Measurements from ENCODE around the gene DEFB124.
"Not testable (repeated sequence)": the region's sequence is repeated elsewhere in the genome, so short reads cannot be mapped to it uniquely, and the experiment has no call there.

Gene DEFB124

DNA sequence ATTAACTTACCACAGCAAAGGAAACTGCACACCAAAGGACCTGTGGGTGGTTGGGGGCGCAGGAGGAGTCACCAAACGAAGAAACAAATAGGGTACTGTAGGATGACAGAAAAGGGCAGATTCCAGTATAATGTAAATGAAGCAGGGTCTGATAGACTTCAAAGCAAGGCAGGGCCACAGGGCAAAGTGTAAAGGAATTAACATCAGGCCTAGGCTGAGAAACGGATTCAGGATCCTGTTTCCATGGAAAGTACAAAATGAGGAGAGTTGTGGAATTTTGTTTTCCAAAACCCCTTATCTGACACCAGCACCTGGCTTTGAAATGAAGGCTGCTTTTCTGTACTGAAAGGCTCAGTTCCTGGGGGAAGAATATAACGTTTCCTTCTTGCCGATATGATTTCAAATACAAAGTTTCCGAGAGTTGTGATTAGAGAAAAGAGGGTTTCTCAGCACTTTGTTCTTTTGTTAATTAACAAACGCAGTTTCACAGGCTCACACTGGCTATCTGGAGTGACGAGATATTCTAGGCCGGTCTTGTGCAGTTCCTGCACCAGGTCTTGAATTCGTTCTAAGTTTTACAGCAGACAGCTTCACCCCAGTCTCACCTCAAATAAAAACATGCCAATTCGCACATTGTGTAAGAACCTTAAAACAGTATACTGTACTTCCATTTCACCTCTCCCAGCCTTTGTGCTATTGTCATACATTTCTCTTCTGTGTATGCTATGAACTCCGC, 28.7 kb downstream of the DEFB124 start:
- no peak for DNase-seq (ENCODE audit: low read depth)
- no peak for TF ChIP-seq CTCF (IDR thresholded peaks at IDR 0.05; ENCODE audit: low read depth, low read length, missing control alignments)
- H3K4me3 ChIP-seq (ENCODE audit: low read depth, low read length) = no peak overlapping the region

- H3K4me3 ChIP-seq (ENCODE audit: low read depth, low read length) = no peak within 1 kb of the TSS
Measured at GRCh38 chr20:31440012-31440659, 34.8 kb downstream of the DEFB124 start, which contains the start of gene DEFB123. DEFB123 (plus strand) TSS chr20:31440632; CDS start chr20:31440699, 67 bp downstream.

DNA sequence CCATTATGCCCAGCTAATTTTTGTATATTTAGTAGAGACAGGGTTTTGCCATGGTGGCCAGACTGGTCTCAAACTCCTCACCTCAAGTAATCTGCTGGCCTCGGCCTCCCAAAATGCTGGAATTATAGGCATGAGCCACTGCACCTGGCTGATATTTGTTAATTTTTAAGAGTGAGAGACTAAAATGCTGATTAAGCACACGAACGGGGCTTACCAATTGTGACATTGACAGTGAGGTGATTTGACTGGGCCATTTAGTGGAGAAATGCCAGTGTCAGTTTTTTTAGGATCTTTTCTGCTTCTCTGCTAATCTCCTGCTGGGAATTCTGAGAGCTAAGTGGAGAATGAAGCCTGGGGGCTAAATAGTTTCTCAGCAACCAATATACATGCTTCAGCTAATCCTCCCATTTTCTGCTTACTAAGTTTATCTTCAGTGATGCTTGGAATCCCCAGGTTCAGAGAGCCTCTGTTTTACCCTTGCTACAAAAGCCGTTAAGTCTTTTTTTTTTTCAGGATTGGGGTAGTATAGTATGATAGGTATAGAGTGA, 44.3 kb downstream of the DEFB124 start:
- no peak for TF ChIP-seq CTCF (IDR thresholded peaks at IDR 0.05; ENCODE audit: low read depth, low read length, missing control alignments)
- H3K4me3 ChIP-seq (ENCODE audit: low read depth, low read length) = no peak overlapping the region
- DNase-seq (ENCODE audit: low read depth) = no peak

More at GRCh38 chr20:31440012-31440659, 34.8 kb downstream of the DEFB124 start, which contains the start of gene DEFB123:
- peak; percentile 54 for TF ChIP-seq CTCF (IDR thresholded peaks at IDR 0.05; ENCODE audit: low read depth, low read length, missing control alignments)
- no peak for DNase-seq (ENCODE audit: low read depth)

- not testable (repeated sequence) for DNase-seq (ENCODE audit: low read depth); H3K4me3 ChIP-seq (ENCODE audit: low read depth, low read length)
Measured at GRCh38 chr20:31427576-31427975, 47.4 kb downstream of the DEFB124 start.

DNA sequence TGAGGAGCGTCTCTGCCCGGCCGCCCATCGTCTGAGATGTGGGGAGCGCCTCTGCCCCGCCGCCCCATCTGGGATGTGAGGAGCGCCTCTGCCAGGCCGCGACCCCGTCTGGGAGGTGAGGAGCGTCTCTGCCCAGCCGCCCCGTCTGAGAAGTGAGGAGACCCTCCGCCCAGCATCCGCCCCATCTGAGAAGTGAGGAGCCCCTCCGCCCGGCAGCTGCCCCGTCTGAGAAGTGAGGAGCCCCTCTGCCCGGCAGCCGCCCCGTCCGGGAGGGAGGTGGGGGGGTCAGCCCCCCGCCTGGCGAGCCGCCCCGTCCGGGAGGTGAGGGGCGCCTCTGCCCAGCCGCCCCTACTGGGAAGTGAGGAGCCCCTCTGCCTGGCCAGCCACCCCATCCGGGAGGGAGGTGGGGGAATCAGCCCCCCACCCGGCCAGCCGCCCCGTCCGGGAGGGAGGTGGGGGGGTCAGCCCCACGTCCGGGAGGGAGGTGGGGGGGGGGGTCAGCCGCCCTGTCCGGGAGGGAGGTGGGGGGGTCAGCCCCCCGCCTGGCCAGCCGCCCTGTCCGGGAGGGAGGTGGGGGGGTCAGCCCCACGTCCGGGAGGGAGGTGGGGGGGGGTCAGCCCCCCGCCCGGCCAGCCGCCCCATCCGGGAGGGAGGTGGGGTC, 47.9 kb downstream of the DEFB124 start:
- not testable (repeated sequence) for DNase-seq (ENCODE audit: low read depth); H3K4me3 ChIP-seq (ENCODE audit: low read depth, low read length)

- no peak overlapping the region for H3K4me3 ChIP-seq (ENCODE audit: low read depth, low read length)
- DNase-seq (ENCODE audit: low read depth) = no peak
- no peak for TF ChIP-seq CTCF (IDR thresholded peaks at IDR 0.05; ENCODE audit: low read depth, low read length, missing control alignments)
Measured at GRCh38 chr20:31425797-31426196, 49.1 kb downstream of the DEFB124 start.

DNA sequence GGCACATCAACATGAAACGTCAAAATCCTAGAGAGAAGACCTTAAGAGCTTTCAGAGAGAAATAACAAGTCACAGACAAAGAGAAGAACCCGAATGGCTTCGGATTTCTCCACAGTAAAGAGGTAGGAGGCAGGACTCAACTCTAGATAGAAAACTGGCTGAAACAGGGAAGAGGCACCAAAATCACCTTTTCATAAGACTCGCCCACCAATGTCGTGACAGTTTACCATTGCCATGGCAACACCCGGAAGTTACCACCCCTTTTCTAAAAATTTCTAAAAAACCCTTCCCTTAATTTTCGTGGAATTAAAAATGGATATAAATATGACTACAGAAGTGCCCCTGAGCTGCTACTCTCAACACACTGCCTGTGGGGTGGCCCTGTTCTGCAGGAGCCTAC, 56.6 kb downstream of the DEFB124 start:
- DNase-seq (ENCODE audit: low read depth) = no peak
- H3K4me3 ChIP-seq (ENCODE audit: low read depth, low read length) = no peak overlapping the region
- no peak for TF ChIP-seq CTCF (IDR thresholded peaks at IDR 0.05; ENCODE audit: low read depth, low read length, missing control alignments)

Measured in GM12864 (cell line).